ENCODE measurements around the gene METTL3.
A peak's percentile ranks its signal among the peaks of the same experiment; 100 is the strongest.

Gene METTL3

GRCh38 chr14:21525962-21526671, 15.0 kb upstream of the METTL3 start, which contains the start of gene SALL2:
TSS of gene SALL2 (minus strand) at chr14:21526346. CDS start at chr14:21526127, 219 bp downstream.
- DNase-seq = peak; percentile 86

GRCh38 chr14:21525571-21525961, 14.4 kb upstream of the METTL3 start:
- peak; percentile 11 for DNase-seq

GRCh38 chr14:21524575-21525490, 13.7 kb upstream of the METTL3 start:
- no peak for DNase-seq

GRCh38 chr14:21523203-21523602, 12.1 kb upstream of the METTL3 start:
- DNase-seq = no peak

- DNase-seq = no peak
Observed at GRCh38 chr14:21521501-21521900, 10.4 kb upstream of the METTL3 start.

GRCh38 chr14:21520767-21521166, 9.6 kb upstream of the METTL3 start:
- no peak for DNase-seq

GRCh38 chr14:21518725-21519124, 7.6 kb upstream of the METTL3 start:
- DNase-seq = no peak

GRCh38 chr14:21514341-21514740, 3.2 kb upstream of the METTL3 start:
- DNase-seq = no peak

GRCh38 chr14:21509432-21510143, 1.6 kb downstream of the METTL3 start:
- DNase-seq = no peak

GRCh38 chr14:21506557-21506956, 4.6 kb downstream of the METTL3 start:
- DNase-seq = no peak

- peak; percentile 35 for DNase-seq
Observed at GRCh38 chr14:21505012-21505553, 6.1 kb downstream of the METTL3 start.

- no peak for DNase-seq
Observed at GRCh38 chr14:21503376-21503775, 7.8 kb downstream of the METTL3 start.

- DNase-seq = no peak
Observed at GRCh38 chr14:21501568-21501967, 9.6 kb downstream of the METTL3 start.

- peak; percentile 9 for DNase-seq
Observed at GRCh38 chr14:21498540-21499526, 12.3 kb downstream of the METTL3 start.

- DNase-seq = no peak
Observed at GRCh38 chr14:21496453-21496852, 14.7 kb downstream of the METTL3 start.

GRCh38 chr14:21494902-21495762, 16.0 kb downstream of the METTL3 start:
- DNase-seq = no peak

GRCh38 chr14:21486640-21487087, 24.5 kb downstream of the METTL3 start:
- DNase-seq = no peak

GRCh38 chr14:21476925-21477681, 34.0 kb downstream of the METTL3 start, which contains the start of the genes RAB2B and TOX4:
TSS of gene RAB2B (minus strand) at chr14:21476959. CDS start at chr14:21476872, 87 bp downstream.
TSS of gene TOX4 (plus strand) at chr14:21477195. CDS start at chr14:21477279, 84 bp downstream.
- DNase-seq = peak; percentile 95

GRCh38 chr14:21476523-21476924, 34.6 kb downstream of the METTL3 start:
- DNase-seq = peak; percentile 88
